KOPT-K1 (cell line): ENCODE data around the gene SMCO1.
"Not testable (repeated sequence)": the region's sequence is repeated elsewhere in the genome, so short reads cannot be mapped to it uniquely, and the experiment has no call there.

Experiments used
- H3K27ac ChIP-seq: fragments of 200-600 bp; sonication (generic); 2 replicates; pipeline ENCODE4 v1.5.1; 2016; ENCODE audit warnings: antibody characterized with exemption, mild to moderate bottlenecking, low read depth, low read length; ENCODE audit not compliant: poor library complexity, severe bottlenecking
- H3K36me3 ChIP-seq: fragments of 200-600 bp; sonication (generic); 2 replicates; pipeline ENCODE4 v1.5.1; 2017; ENCODE audit warnings: antibody characterized with exemption, mild to moderate bottlenecking, low read length, moderate library complexity; ENCODE audit not compliant: insufficient read depth
- H3K9me3 ChIP-seq: fragments of 200-600 bp; sonication (generic); 2 replicates; pipeline ENCODE4 v1.5.1; 2017; ENCODE audit warnings: antibody characterized with exemption, low read length, mild to moderate bottlenecking; ENCODE audit not compliant: insufficient read depth, poor library complexity, severe bottlenecking

SMCO1 gene

DNA sequence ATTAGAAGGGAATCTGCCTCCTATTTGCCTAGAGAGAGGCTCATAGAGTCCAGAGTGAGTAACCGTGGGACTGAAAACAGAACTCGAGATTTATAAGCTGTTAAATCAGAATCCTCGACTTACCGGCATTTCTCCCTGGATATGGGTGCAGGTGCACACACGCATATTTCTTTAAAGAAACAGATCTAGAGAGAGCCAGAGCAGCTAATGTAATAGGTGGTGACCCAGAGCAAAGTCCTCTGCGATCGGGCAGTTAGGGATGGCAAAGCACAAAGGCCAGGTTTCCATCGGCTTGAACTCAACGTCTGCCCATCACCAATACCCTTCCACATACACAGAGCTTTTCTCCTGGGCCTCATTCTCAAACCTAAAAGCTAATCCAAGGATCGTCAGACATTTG is 25.4 kb downstream of the SMCO1 start:
- no peaks in the 10 kb centered on the region for H3K9me3 ChIP-seq
- H3K27ac ChIP-seq: no peak overlapping the region
- peaks cover 89% of the 10 kb centered on the region for H3K36me3 ChIP-seq

DNA sequence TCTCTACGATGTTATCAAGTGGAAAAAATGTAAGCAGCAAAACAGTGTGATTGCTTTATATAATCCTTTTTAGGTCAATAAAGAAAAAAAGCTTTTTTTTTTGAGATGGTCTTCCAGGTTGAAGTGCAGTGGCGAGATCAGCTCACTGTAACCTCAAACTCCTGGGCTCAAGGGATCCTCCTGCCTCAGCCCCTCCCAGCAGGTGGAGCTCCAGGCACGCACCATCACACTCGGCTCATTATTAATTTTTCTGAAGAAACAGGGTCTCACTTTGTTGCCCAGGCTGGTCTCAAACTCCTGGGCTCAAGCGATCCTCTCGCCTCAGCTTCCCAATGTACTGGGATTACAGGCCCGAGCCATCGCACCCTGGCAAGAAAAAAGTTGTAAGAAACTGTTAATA is 28.9 kb downstream of the SMCO1 start:
- Histone ChIP-seq H3K36me3 (peaks cover 94% of the 10 kb centered on the region), H3K9me3 (no peaks in the 10 kb centered on the region), H3K27ac (no peak overlapping the region)

- Histone ChIP-seq H3K9me3 (no peaks in the 10 kb centered on the region), H3K36me3 (peaks cover 96% of the 10 kb centered on the region), H3K27ac (no peak overlapping the region)
Measured at GRCh38 chr3:196477678-196478077, 37.5 kb downstream of the SMCO1 start.

- no peak overlapping the region for H3K27ac ChIP-seq
- no peaks in the 10 kb centered on the region for H3K9me3 ChIP-seq
- peaks cover 97% of the 10 kb centered on the region for H3K36me3 ChIP-seq
Measured at GRCh38 chr3:196472286-196472685, 42.9 kb downstream of the SMCO1 start.

DNA sequence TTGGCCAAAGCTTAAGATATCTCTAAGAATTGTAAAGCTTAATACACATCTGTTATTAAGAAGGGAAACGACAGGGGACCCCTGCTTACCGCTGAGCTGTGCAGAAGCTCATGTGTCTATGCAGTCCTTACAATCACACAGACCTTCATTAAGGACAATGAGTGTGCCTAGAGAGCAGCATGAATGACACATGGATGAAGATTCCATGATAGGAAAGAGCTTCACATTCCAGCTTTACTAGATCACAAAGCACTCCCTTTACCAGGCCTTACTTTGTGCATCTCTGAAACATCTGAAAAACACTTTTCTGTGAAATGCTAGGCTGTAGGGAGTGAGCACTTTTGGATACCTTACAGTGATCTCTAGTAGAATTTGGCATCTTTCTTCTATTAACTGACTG is 43.6 kb downstream of the SMCO1 start:
- H3K36me3 ChIP-seq: peaks cover 94% of the 10 kb centered on the region

GRCh38 chr3:196470182-196470581 is 45.0 kb downstream of the SMCO1 start:
- peaks cover 81% of the 10 kb centered on the region for H3K36me3 ChIP-seq
- H3K27ac ChIP-seq, H3K9me3 ChIP-seq: not testable (repeated sequence)

More for the DNA sequence above, 43.6 kb downstream of the SMCO1 start:
- Histone ChIP-seq H3K9me3 (no peaks in the 10 kb centered on the region), H3K27ac (no peak overlapping the region)

GRCh38 chr3:196463804-196464203 is 51.3 kb downstream of the SMCO1 start:
- Histone ChIP-seq H3K36me3 (peaks cover 19% of the 10 kb centered on the region), H3K27ac (no peak overlapping the region), H3K9me3 (no peaks in the 10 kb centered on the region)

GRCh38 chr3:196463478-196463756 is 51.7 kb downstream of the SMCO1 start:
- Histone ChIP-seq H3K36me3 (peaks cover 15% of the 10 kb centered on the region), H3K27ac (no peak overlapping the region), H3K9me3 (no peaks in the 10 kb centered on the region)

DNA sequence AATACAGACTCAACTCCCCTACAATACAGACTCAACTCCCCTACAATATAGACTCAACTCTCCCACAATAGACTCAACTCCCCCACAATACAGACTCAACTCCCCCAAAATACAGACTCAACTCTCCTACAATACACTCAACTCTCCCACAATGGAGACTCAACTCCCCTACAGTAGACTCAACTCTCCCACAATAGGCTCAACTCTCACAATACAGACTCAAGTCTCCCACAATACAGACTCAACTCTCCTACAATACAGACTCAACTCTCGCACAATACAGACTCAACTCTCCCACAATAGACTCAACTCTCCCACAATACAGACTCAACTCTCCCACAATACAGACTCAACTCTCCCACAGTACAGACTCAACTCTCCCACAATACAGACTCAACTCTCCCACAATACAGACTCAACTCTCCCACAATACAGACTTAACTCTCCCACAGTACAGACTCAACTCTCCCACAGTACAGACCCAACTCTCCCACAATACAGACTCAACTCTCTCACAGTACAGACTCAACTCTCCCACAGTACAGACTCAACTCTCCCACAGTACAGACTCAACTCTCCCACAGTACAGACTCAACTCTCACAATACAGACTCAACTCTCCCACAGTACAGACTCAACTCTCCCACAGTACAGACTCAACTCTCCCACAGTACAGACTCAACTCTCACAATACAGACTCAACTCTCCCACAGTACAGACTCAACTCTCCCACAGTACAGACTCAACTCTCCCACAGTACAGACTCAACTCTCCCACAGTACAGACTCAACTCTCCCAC is 52.3 kb downstream of the SMCO1 start:
- H3K9me3 ChIP-seq, H3K36me3 ChIP-seq, H3K27ac ChIP-seq: not testable (repeated sequence)

DNA sequence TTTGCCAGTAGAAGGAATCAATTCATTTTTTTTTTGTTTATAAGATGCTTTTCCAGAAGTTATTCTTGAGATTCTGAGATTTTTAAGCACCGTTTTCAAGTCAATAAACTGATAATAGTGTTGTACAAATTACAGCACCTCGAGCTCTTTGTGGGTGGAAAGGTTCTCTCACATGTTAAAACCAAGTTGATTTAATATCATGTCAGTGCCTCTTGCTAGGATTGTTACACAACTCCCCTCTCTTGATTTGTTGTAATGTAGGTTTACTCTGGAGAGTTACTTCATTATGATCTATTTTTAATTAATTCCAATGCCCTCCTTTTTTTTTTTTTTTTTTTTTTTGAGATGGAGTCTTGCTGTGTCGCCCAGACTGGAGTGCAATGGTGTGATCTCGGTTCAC is 57.1 kb downstream of the SMCO1 start:
- Histone ChIP-seq H3K9me3 (no peaks in the 10 kb centered on the region), H3K27ac (no peak overlapping the region), H3K36me3 (no peaks in the 10 kb centered on the region)

GRCh38 chr3:196457470-196457869 is 57.7 kb downstream of the SMCO1 start:
- not testable (repeated sequence) for H3K27ac ChIP-seq, H3K9me3 ChIP-seq, H3K36me3 ChIP-seq
